ENCODE data around the gene C14orf132.

DNA sequence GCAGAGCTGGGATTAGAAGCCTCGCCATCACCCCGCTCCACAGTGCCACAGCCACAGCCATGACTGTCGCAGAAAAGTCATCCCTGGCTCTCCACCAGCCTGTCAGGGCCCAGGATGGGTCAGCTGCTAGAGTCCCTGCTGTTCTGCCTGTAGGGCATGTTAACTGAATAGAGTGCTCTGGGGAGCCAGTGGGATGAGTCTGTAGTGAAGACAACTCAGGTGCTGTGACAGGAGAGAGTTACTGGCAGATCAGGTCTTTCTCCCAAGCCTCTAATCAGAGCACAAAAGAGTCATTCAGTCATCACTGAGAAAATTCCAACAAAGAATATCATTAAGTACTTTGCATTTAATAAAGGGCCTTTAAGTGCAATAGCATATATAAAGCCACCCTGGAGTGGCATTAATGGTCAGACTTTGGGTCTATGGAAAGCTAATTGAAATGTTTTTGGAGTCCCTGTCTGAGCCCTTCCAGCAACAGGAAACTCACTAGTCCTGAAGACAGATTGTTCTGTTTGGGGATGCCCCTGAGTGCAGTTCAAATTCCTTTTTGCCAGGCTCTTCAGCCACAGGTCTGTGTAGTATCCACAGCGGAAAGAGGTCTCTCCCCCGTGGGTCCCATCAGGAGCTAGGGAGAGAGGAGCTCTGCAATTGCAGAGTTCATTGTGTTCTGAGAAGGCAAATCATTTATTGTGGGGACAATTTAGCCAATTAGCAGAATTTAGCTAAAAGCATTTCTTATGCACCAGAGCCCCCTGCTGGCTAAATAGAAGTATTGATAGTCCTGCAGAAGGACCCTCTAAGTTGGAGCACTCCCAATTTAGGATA is 45.2 kb upstream of the C14orf132 start:
- TF ChIP-seq POLR2A (IDR thresholded peaks at IDR 0.05) (no peak), EP300 (IDR thresholded peaks at IDR 0.05) (no peak)
